Measurements from ENCODE around the gene ACOT2. TPM values are rescaled to one million over a fixed set of nuclear protein-coding genes. Genes with fewer than 3 reads are reported as not detected.
"Not testable (repeated sequence)": the region's sequence is repeated elsewhere in the genome, so short reads cannot be mapped to it uniquely, and the experiment has no call there.

The ACOT2 gene
- total RNA-seq, 1 donor from 2014 or later = 141 TPM

DNA sequence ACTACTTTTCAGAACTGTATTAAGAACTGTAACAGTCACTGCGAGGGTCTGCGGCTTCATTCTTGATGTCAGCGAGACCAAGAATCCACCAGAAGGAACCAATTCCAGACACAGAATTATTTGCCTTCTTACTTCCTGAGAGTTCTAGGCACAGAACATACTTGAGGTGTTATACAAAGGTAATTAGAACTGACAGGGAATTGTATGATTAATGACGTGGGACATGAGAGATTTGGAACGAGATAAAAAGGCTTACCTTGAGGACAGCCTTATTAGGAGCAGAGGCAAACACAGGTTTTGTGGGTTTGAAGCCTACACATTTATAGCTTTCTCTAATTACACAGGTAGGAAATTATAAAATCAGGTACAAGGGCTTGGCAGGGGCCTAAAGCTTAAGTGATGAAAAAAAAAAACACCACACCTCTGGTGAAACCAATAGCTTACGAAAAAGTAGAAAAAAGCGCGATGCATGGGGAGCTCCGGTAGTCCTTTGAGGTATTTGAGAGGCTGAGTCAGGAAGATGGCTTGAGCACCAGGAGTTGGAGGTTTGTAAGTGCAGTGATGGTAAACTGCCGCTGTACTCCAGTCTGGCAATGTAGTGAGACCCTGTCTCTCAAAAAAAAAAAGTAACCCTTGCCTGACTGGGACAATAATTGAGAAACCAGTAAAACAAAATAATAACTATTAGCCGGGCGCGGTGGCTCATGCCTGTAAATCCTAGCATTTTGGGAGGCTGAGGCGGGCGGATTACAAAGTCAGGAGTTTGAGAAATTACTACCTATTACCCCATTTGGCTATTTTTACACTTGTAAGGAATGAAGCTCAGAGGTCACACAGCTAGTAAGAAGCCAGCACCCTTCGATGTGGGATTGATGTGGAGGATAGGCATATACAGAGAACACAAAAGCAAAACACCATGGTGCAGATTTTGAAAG, 795 bp upstream of the ACOT2 start:
- ATAC-seq (peak; percentile 0), DNase-seq (ENCODE audit: low spot score) (no peak)

DNA sequence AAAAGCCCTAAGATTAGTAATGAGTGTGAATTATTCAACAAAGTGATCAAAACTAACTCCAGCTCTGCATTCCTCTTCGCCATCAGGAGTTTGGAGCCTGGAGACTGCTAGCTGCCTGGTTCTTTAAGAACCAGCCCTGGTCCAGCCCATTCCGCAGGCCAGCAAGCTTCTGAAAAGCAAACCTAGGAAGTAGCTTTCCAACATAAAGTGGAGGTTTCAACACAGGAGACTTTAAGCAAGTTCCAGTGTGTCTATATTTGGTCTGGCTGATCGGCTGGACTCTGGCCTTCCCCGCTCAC, 178 bp upstream of the ACOT2 start:
- ATAC-seq; DNase-seq (ENCODE audit: low spot score): not testable (repeated sequence)

DNA sequence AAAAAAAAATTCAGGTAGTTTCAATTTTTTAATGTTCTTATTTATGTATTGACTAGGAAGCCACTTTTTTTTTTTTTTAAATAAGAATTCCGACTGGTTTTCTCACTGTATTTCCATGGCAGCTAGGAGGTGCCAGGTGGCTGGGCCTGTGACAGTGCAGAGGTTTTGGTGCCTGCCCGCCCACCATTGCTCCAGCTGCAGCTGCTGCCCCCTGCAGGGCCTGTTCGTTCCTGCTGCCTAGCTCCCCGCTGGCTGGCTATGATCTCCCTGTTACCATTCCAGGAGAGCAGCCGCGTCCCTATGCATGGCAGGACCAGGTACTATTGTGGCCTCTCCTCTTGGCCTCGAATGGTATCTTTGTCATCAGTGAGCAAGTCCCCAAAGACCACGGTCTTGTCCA, 1.9 kb downstream of the ACOT2 start:
- ATAC-seq (peak; percentile 73), DNase-seq (ENCODE audit: low spot score) (peak; percentile 82)

DNA sequence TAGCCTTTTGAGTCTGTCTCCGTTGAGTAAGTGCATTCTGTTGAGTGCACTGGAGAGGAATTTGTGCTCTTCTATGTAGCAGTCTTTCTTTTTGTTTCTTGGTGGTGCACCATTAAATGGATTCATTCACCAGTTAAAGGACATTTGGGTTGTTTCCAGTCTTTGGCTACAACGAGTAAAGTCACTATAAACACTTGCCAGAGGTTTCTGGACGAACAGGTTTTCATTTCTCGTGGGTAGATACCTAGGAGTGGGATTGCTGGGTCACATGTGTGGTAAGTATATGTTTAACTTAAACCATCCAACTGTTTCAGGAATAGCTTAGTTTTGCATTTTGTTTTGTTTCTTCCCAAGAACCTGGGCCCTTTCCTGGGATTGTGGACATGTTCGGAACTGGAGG, 4.0 kb downstream of the ACOT2 start:
- not testable (repeated sequence) for ATAC-seq; DNase-seq (ENCODE audit: low spot score)

DNA sequence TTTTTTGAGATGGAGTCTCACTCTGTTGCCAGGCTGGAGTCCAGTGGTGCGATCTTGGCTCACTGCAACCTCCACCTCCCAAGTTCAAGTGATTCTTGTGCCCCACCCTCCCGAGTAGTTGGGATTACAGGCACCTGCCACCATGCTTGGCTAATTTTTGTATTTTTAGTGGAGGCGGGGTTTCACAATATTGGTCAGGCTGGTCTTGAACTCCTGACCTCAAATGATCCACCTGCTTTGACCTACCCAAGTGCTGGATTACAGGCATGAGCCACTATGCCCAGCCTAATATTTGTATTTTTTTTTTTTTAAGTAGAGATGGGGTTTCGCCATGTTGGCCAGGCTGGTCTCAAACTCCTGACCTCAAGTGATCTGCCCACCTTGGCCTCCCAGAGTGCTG, 4.7 kb downstream of the ACOT2 start:
- DNase-seq (ENCODE audit: low spot score); ATAC-seq: not testable (repeated sequence)

DNA sequence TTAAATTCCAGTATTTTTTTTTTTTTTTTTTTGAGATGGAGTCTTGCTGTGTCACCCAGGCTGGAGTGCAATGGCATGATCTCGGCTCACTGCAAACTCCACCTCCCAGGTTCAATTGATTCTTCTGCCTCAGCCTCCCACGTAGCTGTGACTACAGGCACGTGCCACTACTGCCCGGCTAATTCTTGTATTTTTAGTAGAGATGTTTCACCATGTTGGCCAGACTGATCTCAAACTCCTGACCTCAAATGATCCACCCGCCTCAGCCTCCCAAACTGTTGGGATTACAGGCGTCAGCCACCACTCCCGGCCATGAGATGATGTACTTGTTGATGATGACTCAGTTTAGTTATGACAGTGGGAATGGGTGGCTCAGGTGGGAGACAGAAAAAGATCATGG, 5.2 kb downstream of the ACOT2 start:
- not testable (repeated sequence) for ATAC-seq; DNase-seq (ENCODE audit: low spot score)

DNA sequence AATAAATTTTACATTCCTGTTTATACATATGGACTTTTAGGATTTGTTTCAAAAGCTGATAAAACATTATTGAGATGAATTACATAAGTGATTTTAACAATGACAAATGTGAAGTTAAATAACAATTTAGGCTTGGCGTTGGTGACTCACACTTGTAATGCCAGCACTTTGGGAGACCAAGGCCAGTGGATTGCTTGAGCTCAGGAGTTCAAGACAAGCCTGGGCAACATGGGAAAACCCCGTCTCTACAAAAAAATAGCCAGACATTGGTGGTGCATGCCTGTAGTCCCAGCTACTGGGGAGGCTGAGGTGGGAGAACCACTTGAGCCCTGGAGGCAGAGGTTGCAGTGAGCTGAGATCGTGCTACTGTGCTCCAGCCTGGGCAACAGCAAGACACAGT, 7.4 kb downstream of the ACOT2 start:
- DNase-seq (ENCODE audit: low spot score) = no peak

DNA sequence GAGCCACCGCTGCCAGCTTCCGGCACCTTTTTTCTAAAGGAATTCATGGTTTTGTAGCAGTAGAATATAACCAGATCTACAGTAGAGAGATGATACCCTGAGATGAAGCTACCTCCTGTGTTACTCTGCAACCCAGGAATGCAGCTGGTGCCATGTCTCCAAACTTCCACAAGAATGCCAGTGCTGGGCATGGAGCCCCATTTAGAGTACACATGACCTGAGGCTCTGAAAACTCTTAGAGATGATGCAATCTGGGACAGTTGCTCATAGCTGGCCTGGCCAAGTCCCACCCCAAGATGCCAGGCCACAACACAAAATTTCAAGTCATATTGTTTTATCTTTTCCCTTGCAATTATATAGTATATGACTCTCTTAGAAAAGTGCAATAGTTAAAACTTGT, 8.2 kb downstream of the ACOT2 start:
- not testable (repeated sequence) for DNase-seq (ENCODE audit: low spot score)
- peak; percentile 77 for ATAC-seq

More for the DNA sequence above, 7.4 kb downstream of the ACOT2 start:
- ATAC-seq = no peak

DNA sequence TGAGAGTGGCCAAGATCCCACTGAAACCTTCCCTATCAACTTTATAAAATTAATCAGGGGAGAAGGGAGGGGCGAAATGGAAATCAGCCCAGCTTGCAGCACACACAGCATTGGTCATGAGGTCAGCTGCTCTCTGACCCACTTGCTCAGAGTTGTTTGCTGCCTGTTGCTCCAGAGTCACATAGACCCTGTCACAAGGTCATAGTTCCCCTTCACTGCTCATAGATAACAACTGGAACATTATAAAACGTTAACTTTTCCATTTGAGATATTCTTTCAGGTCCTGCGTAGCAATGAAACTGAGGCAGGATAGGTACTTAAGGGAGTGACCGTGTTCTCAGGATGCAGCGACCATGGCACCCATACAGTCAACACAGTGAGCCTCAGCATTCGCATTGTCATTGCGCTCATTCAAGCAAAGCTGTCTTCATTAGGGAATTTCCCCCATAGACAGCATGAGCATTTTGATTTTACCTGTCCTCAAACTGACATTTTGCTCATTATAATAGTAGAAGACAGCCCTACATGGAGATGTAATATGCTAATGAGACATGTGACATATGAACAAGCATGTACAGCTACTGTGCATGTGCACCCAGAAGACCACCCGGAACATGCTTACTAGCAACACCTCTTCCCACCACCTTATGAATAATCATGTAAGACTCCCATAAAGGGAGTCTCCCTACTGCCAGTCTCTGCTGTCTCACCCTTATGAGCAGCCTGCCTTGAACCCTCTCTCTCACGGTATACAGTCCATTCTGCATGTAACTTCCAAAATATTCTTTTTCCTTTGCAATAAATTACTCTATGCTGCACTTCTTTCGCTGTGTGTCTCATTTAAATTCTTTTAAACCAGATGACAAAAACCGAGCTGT, 13.3 kb downstream of the ACOT2 start:
- DNase-seq (ENCODE audit: low spot score) (peak; percentile 67), ATAC-seq (peak; percentile 87)

DNA sequence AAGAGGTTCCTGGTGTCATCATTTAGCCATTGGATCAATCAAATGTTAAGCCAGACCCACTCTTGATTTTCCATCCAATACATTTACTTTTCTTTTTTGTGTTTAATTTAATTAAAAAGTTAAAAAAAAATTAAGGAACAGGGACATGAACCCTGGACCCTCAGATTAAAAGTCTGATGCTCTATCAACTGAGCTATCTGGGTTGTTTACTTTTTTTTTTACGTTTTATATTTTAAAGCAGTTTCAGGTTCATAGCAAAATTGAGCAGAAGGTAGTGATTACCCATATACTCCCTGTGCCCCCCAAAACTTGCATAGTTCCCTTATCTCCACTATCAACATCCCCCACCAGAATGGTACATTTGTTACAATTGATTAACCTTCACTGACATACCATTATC, 19.7 kb downstream of the ACOT2 start:
- ATAC-seq = no peak
- no peak for DNase-seq (ENCODE audit: low spot score)

DNA sequence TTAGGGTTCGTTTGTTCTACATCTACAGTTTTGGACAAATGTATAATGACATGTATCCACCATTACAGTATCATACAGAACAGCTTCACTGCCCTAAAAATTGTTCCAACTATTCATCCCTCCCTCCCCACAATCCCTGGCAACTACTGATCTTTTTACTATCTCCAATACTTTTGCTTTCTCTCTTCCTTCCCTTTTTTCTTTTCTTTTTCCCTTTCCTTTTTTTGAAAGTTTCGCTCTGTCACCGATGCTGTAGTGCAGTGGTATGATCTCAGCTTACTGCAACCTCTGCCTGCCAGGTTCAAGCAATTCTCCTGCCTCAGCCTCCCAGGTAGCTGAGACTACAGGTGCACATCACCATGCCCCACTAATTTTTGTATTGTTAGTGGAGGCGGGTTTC, 20.1 kb downstream of the ACOT2 start:
- DNase-seq (ENCODE audit: low spot score) = no peak
- no peak for ATAC-seq

DNA sequence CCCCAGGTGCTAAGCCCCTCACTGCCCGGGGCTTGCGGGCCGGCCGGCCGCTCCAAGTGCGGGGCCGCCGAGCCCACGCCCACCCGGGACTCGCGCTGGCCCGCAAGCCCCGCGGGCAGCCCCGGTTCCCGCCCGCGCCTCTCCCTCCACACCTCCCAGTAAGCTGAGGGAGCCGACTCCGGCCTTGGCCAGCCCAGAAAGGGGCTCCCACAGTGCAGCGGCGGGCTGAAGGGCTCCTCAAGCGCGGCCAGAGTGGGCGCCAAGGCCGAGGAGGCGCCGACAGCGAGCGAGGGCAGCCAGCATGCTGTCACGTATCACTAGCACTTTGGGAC, 21.6 kb downstream of the ACOT2 start:
- DNase-seq (ENCODE audit: low spot score); ATAC-seq: not testable (repeated sequence)

DNA sequence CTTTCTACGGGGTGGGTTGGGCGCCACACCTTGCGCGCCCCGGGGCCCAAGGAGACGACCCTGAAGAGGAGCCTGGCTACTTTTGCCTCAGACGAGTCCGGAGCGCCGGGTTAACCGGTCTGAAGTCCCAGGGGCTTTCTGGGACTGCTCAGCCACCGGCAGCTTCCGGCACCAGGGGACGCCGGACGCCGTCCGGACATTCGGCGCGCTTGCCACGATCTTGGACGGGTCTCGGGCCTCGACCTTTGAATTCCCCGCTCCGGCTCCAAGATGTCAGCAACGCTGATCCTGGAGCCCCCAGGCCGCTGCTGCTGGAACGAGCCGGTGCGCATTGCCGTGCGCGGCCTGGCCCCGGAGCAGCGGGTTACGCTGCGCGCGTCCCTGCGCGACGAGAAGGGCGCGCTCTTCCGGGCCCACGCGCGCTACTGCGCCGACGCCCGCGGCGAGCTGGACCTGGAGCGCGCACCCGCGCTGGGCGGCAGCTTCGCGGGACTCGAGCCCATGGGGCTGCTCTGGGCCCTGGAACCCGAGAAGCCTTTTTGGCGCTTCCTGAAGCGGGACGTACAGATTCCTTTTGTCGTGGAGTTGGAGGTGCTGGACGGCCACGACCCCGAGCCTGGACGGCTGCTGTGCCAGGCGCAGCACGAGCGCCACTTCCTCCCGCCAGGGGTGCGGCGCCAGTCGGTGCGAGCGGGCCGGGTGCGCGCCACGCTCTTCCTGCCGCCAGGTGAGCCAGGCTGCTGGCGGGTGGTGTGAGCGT, 22.9 kb downstream of the ACOT2 start, which contains the start of gene ACOT4:
Gene ACOT4, plus strand, starts transcription at position 184 of the 760 bp plus-strand sequence. Its CDS starts 87 bp downstream, at position 271.
- ATAC-seq (peak; percentile 90), DNase-seq (ENCODE audit: low spot score) (peak; percentile 74)

DNA sequence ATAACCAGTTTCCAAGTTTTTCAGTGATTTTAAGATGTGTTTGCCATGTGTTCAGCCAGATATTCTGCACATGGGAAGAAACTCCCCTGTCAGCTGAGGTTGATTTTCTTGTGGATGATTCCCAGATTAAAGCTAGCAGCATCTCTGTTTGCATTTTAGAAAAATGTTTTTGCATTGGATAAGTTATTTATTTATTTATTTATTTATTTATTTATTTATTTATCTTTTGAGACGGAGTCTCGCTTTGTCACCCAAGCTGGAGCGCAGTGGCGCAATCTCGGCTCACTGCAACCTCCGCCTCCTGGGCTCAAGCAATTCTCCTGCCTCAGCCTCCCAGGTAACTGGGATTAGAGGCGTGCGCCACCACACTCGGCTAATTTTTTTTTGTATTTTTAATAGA, 25.5 kb downstream of the ACOT2 start:
- no peak for ATAC-seq
- no peak for DNase-seq (ENCODE audit: low spot score)

DNA sequence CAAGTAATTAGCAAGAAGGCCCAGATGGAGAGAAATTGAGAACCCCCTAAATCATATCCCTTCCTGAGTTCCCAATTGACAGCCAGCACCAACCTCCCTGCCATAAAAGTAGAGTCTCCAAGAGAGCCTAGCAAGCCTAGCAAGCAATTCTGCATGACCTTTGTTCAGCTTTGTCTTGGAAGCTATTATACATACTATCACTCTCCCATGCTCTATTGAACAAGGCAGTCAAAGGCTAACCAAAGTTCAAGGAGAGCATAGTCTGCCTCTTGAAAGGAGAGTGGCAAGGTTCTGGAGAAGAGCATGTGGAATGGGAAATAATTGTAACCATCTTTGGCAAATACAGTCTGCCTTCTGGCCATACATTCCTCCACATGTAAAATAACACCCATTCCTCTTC, 30.5 kb downstream of the ACOT2 start:
- ATAC-seq = peak; percentile 34
- DNase-seq (ENCODE audit: low spot score) = no peak

DNA sequence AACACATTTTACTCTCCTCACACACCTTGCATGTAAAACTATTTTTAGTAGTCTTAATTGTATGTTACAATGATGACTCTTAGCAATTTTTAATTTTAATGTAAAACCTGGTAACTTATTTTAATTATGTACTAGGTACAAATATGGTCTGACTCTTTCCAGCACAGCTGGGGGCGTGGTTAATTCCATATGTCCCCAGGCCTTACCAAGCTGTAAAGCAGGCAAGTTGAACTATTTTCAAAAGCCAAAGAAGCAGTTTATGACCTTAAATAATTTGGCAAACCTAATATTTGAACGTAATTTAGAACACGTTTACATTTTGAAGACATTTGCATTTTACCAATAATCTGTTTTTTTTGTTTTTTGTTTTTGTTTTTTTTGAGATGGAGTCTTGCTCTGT, 34.0 kb downstream of the ACOT2 start:
- DNase-seq (ENCODE audit: low spot score) (no peak), ATAC-seq (no peak)

DNA sequence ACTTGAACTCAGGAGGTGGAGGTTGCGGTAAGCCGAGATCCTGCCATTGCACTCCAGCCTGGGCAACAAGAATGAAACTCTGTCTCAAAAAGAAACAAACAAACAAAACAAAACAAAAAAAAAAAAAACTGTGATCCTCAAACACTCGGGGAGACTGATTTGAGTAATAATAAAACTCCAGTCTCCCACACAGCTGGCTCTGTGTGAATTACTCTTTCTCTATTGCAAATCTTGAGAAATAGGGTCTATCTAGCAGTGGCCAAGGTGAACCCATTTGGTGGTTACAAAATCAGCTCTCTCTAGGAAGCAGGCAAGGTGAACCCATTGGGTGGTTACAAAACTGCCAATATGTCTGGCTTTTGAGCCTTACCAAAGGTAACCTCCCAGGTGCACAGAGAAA, 37.3 kb downstream of the ACOT2 start:
- ATAC-seq = no peak

DNA sequence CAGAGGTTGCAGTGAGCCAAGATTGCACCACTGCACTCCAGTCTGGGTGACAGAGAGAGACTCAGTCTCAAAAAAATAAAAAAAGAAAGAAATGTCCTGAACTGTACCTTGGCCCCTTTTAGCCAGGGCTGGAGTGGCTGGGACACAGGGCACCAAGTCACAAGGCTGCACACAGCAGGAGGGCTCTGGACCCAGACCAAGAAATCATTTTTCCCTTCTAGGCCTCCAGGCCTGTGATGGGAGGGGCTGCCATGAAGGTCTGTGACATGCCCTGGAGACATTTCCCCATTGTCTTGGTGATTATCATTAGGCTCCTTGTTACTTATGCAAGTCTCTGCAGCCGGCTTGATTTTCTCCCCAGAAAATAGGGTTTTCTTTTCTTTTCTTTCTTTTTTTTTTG, 38.2 kb downstream of the ACOT2 start:
- DNase-seq (ENCODE audit: low spot score) (no peak), ATAC-seq (no peak)

More for the DNA sequence above, 37.3 kb downstream of the ACOT2 start:
- no peak for DNase-seq (ENCODE audit: low spot score)

DNA sequence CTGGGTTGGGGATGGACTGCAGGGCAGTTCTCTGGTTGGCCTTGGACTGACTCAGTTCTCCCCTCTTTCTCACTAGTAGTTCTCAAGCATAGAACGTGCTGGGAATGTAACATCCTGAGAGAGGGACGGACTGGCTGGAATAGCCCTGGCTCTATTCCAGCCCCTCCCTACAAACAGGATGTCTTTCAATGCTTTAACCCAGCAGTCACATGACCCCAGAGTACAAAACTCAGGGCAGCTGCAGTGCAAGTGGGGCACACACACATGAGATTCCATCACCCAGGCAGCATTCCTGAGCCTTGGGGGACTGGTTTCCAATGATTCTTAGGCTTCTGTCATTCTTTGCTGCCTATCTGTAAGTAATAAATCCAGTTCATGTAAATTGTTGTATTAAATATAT, 41.7 kb downstream of the ACOT2 start:
- DNase-seq (ENCODE audit: low spot score) (peak; percentile 80), ATAC-seq (peak; percentile 42)

DNA sequence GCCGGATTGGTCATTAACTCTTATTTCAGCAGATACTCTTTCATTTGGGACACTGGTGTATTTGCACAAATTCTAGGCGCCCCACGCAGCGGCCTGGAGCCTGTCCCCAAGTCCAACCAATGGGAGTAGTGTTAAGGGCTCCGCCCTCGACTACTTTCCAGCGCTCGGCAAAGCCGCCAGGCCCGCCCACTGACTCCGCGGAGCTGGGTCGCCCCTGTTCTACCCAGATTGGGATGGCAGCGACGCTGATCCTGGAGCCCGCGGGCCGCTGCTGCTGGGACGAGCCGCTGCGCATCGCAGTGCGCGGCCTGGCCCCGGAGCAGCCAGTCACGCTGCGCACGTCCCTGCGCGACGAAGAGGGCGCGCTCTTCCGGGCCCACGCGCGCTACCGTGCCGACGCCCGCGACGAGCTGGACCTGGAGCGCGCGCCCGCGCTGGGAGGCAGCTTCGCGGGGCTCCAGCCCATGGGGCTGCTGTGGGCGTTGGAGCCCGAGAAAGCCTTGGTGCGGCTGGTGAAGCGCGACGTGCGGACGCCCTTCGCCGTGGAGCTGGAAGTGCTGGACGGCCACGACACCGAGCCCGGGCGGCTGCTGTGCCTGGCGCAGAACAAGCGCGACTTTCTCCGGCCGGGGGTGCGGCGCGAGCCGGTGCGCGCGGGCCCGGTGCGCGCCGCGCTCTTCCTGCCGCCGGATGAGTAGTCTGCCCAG, 43.5 kb downstream of the ACOT2 start, which contains the start of gene ACOT6:
Gene ACOT6, plus strand, starts transcription at position 179 of the 707 bp plus-strand sequence. Its CDS starts 55 bp downstream, at position 234.
- ATAC-seq (peak; percentile 90), DNase-seq (ENCODE audit: low spot score) (peak; percentile 96)

Data from left lobe of liver (tissue), 2 donors.